Measurements from ENCODE around the gene GEMIN2.

GRCh38 chr14:39180553-39180952 lies 66.4 kb downstream of the GEMIN2 start:
- no peak for TF ChIP-seq CTCF (conservative IDR thresholded peaks at IDR 0.05 in 1 of 2, IDR thresholded peaks at IDR 0.05 in 1 of 2; ENCODE audit: extremely low read depth in 1 of 2, insufficient read depth in 1 of 2, low read depth in 1 of 2, low read length in 2 of 2)
- no peak for TF ChIP-seq EZH2 (IDR thresholded peaks at IDR 0.05; ENCODE audit: borderline replicate concordance, low read length)

Measured in mammary epithelial cell (primary cell).